Activated CD4-positive, alpha-beta T cell treated with anti-CD3 and anti-CD28 coated beads, Interleukin-2, amount 50 U/mL, for 24 hours (primary cell): Measurements from ENCODE around the gene TAF7L.
A peak's percentile ranks its signal among the peaks of the same experiment; 100 is the strongest.
"Not testable (repeated sequence)": the region's sequence is repeated elsewhere in the genome, so short reads cannot be mapped to it uniquely, and the experiment has no call there.

Source experiments
- DNase-seq, 2 donors: peaks; one replicate each; pipeline ENCODE4 v3.0.0-alpha.2; 2020; ENCODE audit warnings: low read depth in 1 of 2, low spot score in 1 of 2

The TAF7L gene

DNA sequence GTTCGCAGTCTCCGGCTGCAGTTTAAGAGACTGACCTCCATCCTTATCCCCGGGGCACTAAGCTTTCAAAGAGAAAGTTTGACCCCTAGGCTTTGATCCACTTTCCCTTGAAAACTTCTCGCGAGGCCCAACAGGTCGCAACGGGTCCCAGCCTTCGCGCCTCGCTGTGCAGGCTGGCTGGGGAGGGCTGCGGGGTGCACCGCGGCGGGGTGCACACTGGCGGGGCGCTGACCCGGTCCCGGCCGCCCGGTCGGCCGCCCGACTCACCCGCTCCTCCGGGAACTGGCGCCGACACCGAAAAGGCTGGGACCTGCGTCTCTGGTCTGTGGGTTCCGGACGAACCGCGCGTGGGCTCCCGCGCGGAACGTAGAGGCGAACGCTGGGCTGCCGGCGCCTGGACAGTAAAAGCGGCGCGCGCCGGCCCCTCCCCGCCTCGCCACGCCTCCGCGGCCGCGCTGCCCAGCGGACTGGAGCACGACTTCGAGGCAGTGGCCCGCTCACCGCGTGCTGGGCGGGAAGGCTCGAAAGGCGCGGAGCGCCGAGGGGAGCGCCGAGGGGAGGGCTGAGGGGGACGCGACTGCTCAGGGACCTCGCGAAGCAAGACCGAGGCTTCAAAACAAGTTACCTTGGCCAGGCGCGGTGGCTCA, at the start of gene TAF7L:
TSS of gene TAF7L (minus strand) at position 378 of the 647 bp plus-strand sequence. CDS start 3,791 bp downstream, outside the sequence.
- DNase-seq, result no peak

- DNase-seq, result no peak
Measured at GRCh38 chrX:101337776-101338271, 46.7 kb upstream of the TAF7L start.

DNA sequence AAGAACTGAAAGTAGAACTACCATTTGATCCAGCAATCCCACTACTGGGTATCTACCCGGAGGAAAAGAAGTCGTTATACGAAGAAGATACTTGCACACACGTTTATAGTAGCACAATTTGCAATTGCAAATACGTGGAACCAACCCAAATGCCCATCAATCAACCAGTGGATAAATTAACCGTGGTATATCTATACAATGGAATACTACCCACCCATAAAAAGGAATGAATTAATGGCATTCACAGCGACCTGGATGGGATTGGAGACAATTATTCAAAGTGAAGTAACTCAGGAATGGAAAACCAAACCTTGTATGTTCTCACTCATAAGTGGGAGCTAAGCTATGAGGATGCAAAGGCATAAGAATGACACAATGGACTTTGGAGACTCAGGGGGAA, 43.2 kb upstream of the TAF7L start:
- not testable (repeated sequence) for DNase-seq

- not testable (repeated sequence) for DNase-seq
Measured at GRCh38 chrX:101326600-101326999, 35.5 kb upstream of the TAF7L start.

DNA sequence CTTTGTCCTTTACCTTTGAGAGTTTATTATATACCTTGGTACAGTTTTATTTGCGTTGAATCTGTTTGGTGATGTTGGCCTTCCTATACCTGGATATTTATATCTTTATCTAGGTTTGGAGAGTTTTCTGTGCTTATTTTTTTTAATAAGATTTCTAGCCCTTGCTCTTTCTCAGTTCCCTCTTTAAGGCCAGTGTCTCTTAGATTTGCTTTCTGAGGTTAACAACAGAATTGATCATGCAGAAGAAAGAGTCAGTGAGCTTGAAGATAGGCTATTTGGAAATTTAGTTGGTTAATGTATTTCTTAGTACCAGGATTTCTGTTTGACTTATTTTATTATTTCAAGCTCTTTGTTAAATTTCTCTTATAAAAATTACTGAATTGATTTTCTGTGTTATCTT, 12.7 kb upstream of the TAF7L start:
- no peak for DNase-seq

DNA sequence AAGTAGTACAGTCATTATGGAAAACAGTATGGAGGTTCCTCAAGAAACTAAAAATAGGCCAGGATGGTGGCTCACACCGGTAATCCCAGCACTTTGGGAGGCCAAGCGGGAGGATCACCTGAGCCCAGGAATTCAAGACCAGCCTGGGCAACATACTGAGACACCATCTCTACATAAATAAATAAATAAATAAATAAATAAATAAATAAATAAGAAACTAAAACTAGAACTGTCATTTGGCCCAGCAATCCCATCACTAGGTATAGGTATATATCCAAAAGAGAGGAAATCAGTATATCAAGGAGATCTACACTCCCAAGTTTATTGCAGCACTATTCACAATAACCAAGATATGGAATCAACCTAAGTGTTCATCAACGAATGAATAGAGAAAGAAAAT, 4.5 kb upstream of the TAF7L start:
- not testable (repeated sequence) for DNase-seq

GRCh38 chrX:101287402-101287801, 3.7 kb downstream of the TAF7L start:
- DNase-seq, result peak in 1 of 2 donors; percentile 2

DNA sequence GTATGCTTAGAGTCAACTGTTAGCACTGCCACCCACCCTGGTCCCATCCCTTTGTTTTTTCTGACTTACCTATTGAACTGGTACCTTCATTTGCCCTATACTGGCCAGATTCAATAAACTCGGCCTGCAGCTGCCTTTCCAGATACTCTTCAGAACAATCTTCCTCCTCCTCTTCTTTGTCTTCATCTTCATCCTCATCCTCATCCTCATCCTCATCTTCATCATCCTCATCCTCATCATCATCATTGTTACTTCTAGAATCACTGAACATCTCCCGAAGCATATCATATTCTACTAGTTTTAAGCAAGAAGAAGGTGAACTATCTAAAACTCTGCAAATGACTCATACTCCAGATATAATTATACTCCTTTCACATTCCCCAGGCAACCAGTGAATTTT, 14.9 kb downstream of the TAF7L start:
- DNase-seq, result no peak

DNA sequence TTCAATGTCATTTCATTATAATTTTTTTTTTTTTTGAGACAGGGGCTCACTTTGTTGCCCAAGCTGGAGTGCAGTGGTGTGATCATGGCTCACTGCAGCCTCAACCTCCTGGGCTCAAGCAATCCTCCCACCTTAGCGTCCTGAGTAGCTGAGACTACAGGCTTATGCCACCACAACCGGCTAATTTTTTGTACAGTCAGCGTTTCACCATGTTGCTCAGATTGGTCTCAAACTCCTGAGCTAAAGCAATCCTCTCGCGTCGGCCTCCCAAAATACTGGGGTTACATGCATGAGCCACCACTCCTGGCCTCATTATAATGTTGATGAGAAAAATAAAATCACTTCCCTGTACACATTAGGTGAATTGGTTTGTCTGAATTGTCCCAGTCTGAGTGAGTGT, 16.9 kb downstream of the TAF7L start:
- no peak for DNase-seq

GRCh38 chrX:101265869-101266428, 25.2 kb downstream of the TAF7L start:
- DNase-seq, result no peak

- no peak for DNase-seq
Measured at GRCh38 chrX:101263766-101264165, 27.4 kb downstream of the TAF7L start.

DNA sequence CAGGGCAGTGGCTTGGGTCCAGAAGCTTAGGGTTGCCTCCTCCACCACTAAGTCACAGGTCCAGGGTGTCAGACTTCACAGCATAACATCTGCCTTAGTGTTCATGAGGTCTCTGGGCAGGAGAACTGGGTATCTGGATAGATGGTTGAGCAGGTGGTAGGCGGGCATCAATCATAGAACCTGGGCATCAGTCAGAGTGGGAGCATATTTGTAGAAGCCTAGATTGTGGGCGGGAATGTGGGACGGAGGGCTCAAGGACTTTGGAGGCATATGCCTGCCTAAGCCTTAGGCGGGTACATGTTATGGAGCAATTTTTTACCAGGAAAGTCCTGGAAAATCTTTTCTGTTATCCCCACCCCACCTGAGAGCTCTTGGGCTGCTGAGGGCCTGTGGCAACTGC, 28.5 kb downstream of the TAF7L start:
- DNase-seq, result no peak

DNA sequence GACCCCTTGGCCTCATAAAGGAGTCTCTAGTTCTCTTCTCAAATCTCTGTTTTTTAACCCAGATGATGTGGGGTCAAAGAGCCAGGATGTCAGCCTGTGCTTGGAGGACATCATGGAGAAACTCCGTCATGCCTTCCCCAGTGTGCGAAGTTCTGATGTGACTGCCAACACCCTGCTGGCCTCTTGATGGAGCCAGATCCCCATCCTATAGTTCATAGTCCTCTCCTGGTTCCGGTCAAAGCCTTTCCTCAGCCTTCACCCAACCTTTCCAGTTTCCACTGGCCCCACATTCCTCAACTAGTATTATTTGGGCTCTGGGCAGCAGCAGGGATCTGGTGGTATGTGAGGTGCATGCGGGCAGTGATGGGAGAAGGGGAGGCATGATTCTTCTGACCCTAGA, 30.7 kb downstream of the TAF7L start:
- no peak for DNase-seq

DNA sequence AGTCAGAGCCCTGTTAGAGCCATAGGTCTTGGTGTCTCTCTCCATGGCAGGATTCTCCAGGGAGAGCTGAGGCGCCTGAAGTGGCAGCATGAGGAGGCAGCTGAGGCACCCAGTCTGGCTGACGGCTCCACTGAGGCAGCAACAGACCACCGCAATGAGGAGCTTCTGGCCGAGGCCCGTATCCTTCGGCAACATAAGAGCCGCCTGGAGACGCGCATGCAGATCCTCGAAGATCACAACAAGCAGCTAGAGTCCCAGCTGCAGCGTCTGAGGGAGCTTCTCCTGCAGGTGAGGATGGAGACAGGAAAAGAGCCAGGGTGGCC, 32.9 kb downstream of the TAF7L start:
- DNase-seq, result no peak

GRCh38 chrX:101257448-101258258, 33.5 kb downstream of the TAF7L start:
- DNase-seq, result no peak

- no peak for DNase-seq
Measured at GRCh38 chrX:101252634-101253033, 38.5 kb downstream of the TAF7L start.

GRCh38 chrX:101241531-101241930, 49.6 kb downstream of the TAF7L start:
- DNase-seq, result no peak

DNA sequence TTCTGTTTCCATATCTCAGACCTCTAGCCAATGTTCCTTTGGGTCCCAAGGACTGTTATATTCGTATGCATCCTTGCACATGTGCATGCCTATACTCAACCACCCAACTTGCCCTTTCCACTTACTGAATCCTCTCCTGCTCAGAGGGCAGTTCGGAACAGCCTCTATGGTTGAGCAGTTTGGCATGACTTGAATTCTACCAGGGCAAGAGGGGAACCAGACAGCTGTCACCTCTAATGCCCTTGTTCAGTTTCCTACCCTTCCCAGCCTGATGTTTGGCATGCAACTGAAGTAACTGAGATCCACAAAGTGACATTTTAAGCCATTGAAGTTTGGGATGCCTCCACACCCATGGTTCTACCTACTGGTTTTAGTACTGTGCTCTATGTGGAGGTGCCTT, 54.1 kb downstream of the TAF7L start:
- DNase-seq, result no peak

GRCh38 chrX:101232316-101232715, 58.8 kb downstream of the TAF7L start:
- DNase-seq, result no peak

- no peak for DNase-seq
Measured at GRCh38 chrX:101231080-101231479, 60.1 kb downstream of the TAF7L start.

DNA sequence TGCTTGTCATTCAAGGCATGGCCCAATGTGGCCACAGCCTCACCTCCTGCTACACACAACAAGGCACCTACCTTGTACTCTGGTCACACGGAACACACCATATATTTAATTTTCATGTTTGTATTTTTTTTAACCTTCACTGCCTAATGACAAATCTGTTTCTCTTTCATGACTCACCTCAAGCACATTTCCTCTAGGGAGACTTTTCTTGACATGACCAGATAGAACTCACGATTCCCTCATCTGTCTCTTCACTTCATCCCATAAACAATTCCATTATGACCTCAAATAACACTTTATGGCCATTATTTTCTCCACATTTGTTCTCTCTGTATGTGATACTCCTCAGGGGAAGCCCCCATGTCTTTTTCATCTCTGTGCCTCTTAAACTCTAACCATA, 60.5 kb downstream of the TAF7L start:
- no peak for DNase-seq

DNA sequence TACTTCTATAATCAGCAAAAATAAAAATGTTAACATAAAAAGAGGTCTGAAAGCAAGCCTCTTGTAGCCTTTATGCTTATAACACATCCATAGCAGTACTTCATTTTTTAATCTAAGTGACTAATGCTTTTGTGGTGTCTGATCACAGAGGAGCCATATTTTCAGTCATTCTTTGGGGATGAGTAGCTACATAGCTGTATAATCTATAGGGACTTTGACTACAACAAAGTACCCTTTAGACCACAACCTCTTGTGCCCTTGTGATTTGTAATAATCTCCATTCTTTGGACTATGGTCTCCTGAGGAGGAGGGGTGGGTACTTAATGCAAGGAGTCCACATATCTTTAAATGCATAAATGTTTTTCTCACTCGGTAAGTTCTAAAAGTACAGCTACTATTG, 62.0 kb downstream of the TAF7L start:
- no peak for DNase-seq
